Glomerular endothelial cell (primary cell): ENCODE data around the gene METTL18. TPM values are rescaled to one million over a fixed set of nuclear protein-coding genes. Genes with fewer than 3 reads are reported as not detected.
"Not testable (repeated sequence)": the region's sequence is repeated elsewhere in the genome, so short reads cannot be mapped to it uniquely, and the experiment has no call there.

Experiments used
- DNase-seq: peaks from one replicate; pipeline ENCODE4 v3.0.0-alpha.2; 2011; ENCODE audit warnings: low read depth, low spot score; ENCODE audit errors: extremely low read depth
- total RNA-seq: library from RNA; depleted of rRNA; stranded (reverse); fragments of >200 nt; gene quantifications from 2 replicates; pipeline ENCODE4 v1.2.3, GENCODE V29; 2015

METTL18 gene
- 3.1 and 4.3 TPM in 2 replicates for total RNA-seq

GRCh38 chr1:169794530-169795416, at the start of gene METTL18:
TSS of gene METTL18 (minus strand) at chr1:169794907. CDS start at chr1:169793695, 1,212 bp downstream.
- peak; percentile 89 for DNase-seq

GRCh38 chr1:169838942-169839341, 44.2 kb upstream of the METTL18 start:
- DNase-seq: no peak

GRCh38 chr1:169836198-169836597, 41.5 kb upstream of the METTL18 start:
- DNase-seq: no peak

GRCh38 chr1:169835647-169836046, 40.9 kb upstream of the METTL18 start:
- DNase-seq: no peak

- DNase-seq: no peak
These were observed 40.2 kb upstream of the METTL18 start for GRCh38 chr1:169834869-169835268.

- DNase-seq: no peak
These were observed 38.6 kb upstream of the METTL18 start for GRCh38 chr1:169833179-169833901.

GRCh38 chr1:169829671-169830070, 35.0 kb upstream of the METTL18 start:
- no peak for DNase-seq

GRCh38 chr1:169824153-169824552, 29.4 kb upstream of the METTL18 start:
- no peak for DNase-seq

- DNase-seq: no peak
These were observed 26.8 kb upstream of the METTL18 start for GRCh38 chr1:169821500-169821899.

- DNase-seq: no peak
These were observed 21.9 kb upstream of the METTL18 start for GRCh38 chr1:169816617-169817016.

- DNase-seq: no peak
These were observed 19.6 kb upstream of the METTL18 start for GRCh38 chr1:169814265-169814664.

- no peak for DNase-seq
These were observed 17.4 kb upstream of the METTL18 start for GRCh38 chr1:169812131-169812530.

- not testable (repeated sequence) for DNase-seq
These were observed 16.8 kb upstream of the METTL18 start for GRCh38 chr1:169811418-169812035.

GRCh38 chr1:169809370-169810095, 14.8 kb upstream of the METTL18 start:
- peak; percentile 27 for DNase-seq

- DNase-seq: no peak
These were observed 10.2 kb upstream of the METTL18 start for GRCh38 chr1:169804941-169805340.

- DNase-seq: no peak
These were observed 8.2 kb upstream of the METTL18 start for GRCh38 chr1:169802888-169803287.

- no peak for DNase-seq
These were observed 2.6 kb upstream of the METTL18 start for GRCh38 chr1:169797281-169797680.

- no peak for DNase-seq
These were observed 1.6 kb upstream of the METTL18 start for GRCh38 chr1:169796274-169796810.

- DNase-seq: no peak
These were observed 980 bp upstream of the METTL18 start for GRCh38 chr1:169795687-169796086.

GRCh38 chr1:169793730-169794129, 977 bp downstream of the METTL18 start:
- DNase-seq: no peak
